B cell (primary cell): ENCODE measurements around the gene G6PC3. TPM values are rescaled to one million over a fixed set of nuclear protein-coding genes. Genes with fewer than 3 reads are reported as not detected.

ENCODE experiments used
- ATAC-seq: fragments of 200-7000 bp; cut with Tn5 transposase; one replicate; pipeline ENCODE4 v1.10.0; 2021; ENCODE audit warnings: low read depth, mild to moderate bottlenecking, moderate number of reproducible peaks, moderate library complexity
- CTCF ChIA-PET: fragments of 350-600 bp; sonication (Branson Sonifier 250); formaldehyde crosslinking; loops from one replicate; lab custom pipeline; 2021; ENCODE audit warnings: antibody characterized with exemption, inconsistent platforms; lab: Charles Lee
- POLR2A ChIA-PET: fragments of 350-600 bp; sonication (Branson Sonifier 250); formaldehyde crosslinking; loops from one replicate; lab custom pipeline; 2021; ENCODE audit warnings: antibody characterized with exemption; lab: Charles Lee
- DNase-seq: peaks from one replicate; pipeline ENCODE4 v3.0.0; 2013
- H2AFZ ChIP-seq: 2 replicates; pipeline ENCODE4 v1.6.1; 2012; ENCODE audit warnings: mild to moderate bottlenecking, low read depth, low read length; ENCODE audit not compliant: insufficient read depth, poor library complexity, severe bottlenecking
- H3K27ac ChIP-seq, 2 donors: 1 replicate in 1 of 2; 2 replicates in 1 of 2; pipeline ENCODE4 v1.5.1; 2012 to 2013; ENCODE audit warnings: low read length in 2 of 2, mild to moderate bottlenecking in 2 of 2, moderate library complexity in 1 of 2
- H3K27me3 ChIP-seq, 4 experiments: fragments of 200-600 bp in 1 of 4; sonication (generic) in 1 of 4; replicated peaks in 1 of 4; 1 replicate in 2 of 4; 2 replicates in 2 of 4; pipeline versions ENCODE4 v1.6.1 to v1.7.0; 2013 to 2016; ENCODE audit warnings: low read length in 3 of 4, mild to moderate bottlenecking in 2 of 4, mixed read lengths in 1 of 4, moderate library complexity in 1 of 4; ENCODE audit not compliant: insufficient read depth in 4 of 4, control insufficient read depth in 3 of 4; ENCODE audit errors: control extremely low read depth in 1 of 4
- H3K36me3 ChIP-seq, 2 experiments: replicated peaks in 1 of 2; 1 replicate in 1 of 2; 2 replicates in 1 of 2; pipeline versions ENCODE4 v1.6.1 to v1.7.1; 2013; ENCODE audit warnings: low read length in 1 of 2; ENCODE audit not compliant: insufficient read depth in 2 of 2, control insufficient read depth in 1 of 2; ENCODE audit errors: control extremely low read depth in 1 of 2, extremely low read depth in 1 of 2
- H3K4me1 ChIP-seq, 2 donors: fragments of 200-600 bp in 1 of 2; sonication (generic) in 1 of 2; 1 replicate in 1 of 2; 2 replicates in 1 of 2; pipeline versions ENCODE4 v1.5.1 to v1.6.1; 2013 to 2017; ENCODE audit warnings: low read length in 2 of 2; ENCODE audit not compliant: control insufficient read depth in 2 of 2, insufficient read depth in 2 of 2
- H3K4me2 ChIP-seq: replicated peaks from 2 replicates; pipeline ENCODE3; 2012; ENCODE audit warnings: mild to moderate bottlenecking, low read depth, low read length; ENCODE audit not compliant: poor library complexity, severe bottlenecking
- H3K4me3 ChIP-seq, 5 experiments: fragments of 200-600 bp in 1 of 5; sonication (generic) in 1 of 5; 1 replicate in 3 of 5; 2 replicates in 2 of 5; pipeline versions ENCODE4 v1.5.1 to v1.7.0; 2011 to 2016; ENCODE audit warnings: low read length in 4 of 5, mild to moderate bottlenecking in 4 of 5, low read depth in 2 of 5, control low read depth in 1 of 5, moderate library complexity in 1 of 5; ENCODE audit not compliant: insufficient read depth in 1 of 5; ENCODE audit errors: control extremely low read depth in 1 of 5, extremely low read depth in 1 of 5
- H3K79me2 ChIP-seq: fragments of 200-600 bp; sonication (generic); one replicate; pipeline ENCODE4 v1.6.0; 2016; ENCODE audit warnings: low read length; ENCODE audit not compliant: control insufficient read depth, insufficient read depth
- H3K9ac ChIP-seq: fragments of 200-600 bp; sonication (generic); 2 replicates; pipeline ENCODE4 v1.6.1; 2017; ENCODE audit warnings: mild to moderate bottlenecking, low read length, moderate library complexity
- H3K9me3 ChIP-seq, 3 donors: one replicate each; pipeline versions ENCODE4 v1.6.1 to v1.7.1; 2013; ENCODE audit warnings: low read length in 2 of 3; ENCODE audit not compliant: control insufficient read depth in 2 of 3, insufficient read depth in 1 of 3; ENCODE audit errors: control extremely low read depth in 1 of 3
- H4K20me1 ChIP-seq: 2 replicates; pipeline ENCODE4 v1.6.0; 2012; ENCODE audit warnings: mild to moderate bottlenecking, low read length; ENCODE audit not compliant: insufficient read depth, control insufficient read depth, poor library complexity, severe bottlenecking
- H3K27ac Mint-ChIP-seq: one replicate; pipeline ENCODE4 v1.8.0; 2021; ENCODE audit warnings: mixed read lengths
- H3K27me3 Mint-ChIP-seq: one replicate; pipeline ENCODE4 v1.8.0; 2021; ENCODE audit warnings: mixed read lengths
- H3K4me1 Mint-ChIP-seq: one replicate; pipeline ENCODE4 v1.8.0; 2021; ENCODE audit warnings: mixed read lengths
- H3K4me3 Mint-ChIP-seq: one replicate; pipeline ENCODE4 v1.8.0; 2021; ENCODE audit warnings: mixed read lengths
- H3K9me3 Mint-ChIP-seq: one replicate; pipeline ENCODE4 v1.8.0; 2022; ENCODE audit warnings: mixed read lengths; ENCODE audit not compliant: insufficient read depth
- EZH2 ChIP-seq: IDR thresholded peaks from 2 replicates; pipeline ENCODE4 v1.6.1; 2012; ENCODE audit warnings: borderline replicate concordance, low read depth, mild to moderate bottlenecking, moderate library complexity, low read length; ENCODE audit not compliant: insufficient read depth, poor library complexity, severe bottlenecking
- WGBS: methylation state at CpG from one replicate; pipeline ENCODE4 v1.1.5; 2013; ENCODE audit warnings: missing lambda C conversion rate; ENCODE audit not compliant: insufficient coverage; 5-methylcytosine and 5-hydroxymethylcytosine counted together
- intact Hi-C: fragments of 100-400 bp; cut with micrococcal nuclease; formaldehyde crosslinking; loops from one replicate; pipeline ENCODE4 v1.10.0; 2022
- polyA plus RNA-seq: library from polyadenylated mRNA; depleted of rRNA; stranded (reverse); fragments of >200 nt; gene quantifications from 2 replicates; pipeline ENCODE4 v1.2.3, GENCODE V29; 2012
- total RNA-seq, 2 donors: library from RNA; stranded (reverse); fragments of 120-200 nt in 1 of 2; gene quantifications; 1 replicate in 1 of 2; 2 replicates in 1 of 2; pipeline versions ENCODE4 v1.2.3 to v1.2.4, GENCODE V29; 2013 to 2022
- TF ChIP-seq, protein P1 (sequence below): fragments of 200-600 bp; IDR thresholded peaks from one replicate; pipeline ENCODE4 v1.8.0; 2022; ENCODE audit warnings: antibody characterized with exemption, mild to moderate bottlenecking

The G6PC3 gene
- total and polyA plus RNA-seq, 2 donors (not counting 1 experiment from before 2014, with no cell fraction given) = 24.3 to 28.5 TPM

DNA sequence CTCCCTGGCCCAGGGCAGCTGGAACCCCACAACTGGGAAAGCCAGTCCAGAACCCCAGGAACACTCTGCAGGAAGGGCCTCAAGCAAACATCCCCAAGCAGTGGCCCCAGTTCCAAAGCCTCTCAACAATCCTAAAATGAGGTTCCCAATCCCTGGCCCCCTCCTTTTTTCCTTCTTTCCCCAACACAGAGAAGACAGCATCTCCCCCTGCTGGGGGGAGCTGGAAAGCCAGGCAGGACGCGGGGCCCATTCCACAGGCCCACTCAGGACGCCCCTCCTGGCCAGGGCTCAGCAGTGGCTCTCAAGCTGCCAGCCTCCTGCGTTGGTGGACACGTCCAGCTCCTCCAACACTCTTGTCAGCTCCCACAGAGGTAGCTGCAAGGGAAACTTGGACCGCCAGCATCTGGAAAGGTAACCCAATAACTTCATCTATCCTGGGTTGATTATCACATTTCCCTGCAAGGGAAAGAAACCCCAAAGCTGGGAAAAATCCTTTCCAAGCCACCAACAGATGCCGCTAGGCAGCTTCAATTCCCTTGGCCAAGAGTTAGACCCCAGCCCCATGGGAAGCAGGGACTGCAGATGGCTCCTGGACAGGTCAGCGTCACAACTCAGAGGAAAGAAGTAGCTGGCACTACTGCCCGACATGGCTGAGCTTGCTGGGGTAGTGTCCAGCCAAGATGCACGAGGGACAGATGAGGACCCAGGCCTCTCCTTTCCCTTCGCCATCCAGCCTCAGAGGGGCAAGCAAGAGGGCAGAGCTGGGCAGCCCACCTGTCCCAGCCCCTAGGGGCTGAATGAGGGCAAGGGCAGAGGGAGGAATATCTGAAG is 45.3 kb downstream of the G6PC3 start:
- CTCF ChIA-PET = interaction anchor here (0.5 to 1.7 kb wide), 13 partner anchors 10 to 382 kb away, joined by 3 to 8 read pairs (median 3); no protein-coding TSS in a partner anchor
- no peak for TF ChIP-seq EZH2
- TF ChIP-seq, protein P1, sequence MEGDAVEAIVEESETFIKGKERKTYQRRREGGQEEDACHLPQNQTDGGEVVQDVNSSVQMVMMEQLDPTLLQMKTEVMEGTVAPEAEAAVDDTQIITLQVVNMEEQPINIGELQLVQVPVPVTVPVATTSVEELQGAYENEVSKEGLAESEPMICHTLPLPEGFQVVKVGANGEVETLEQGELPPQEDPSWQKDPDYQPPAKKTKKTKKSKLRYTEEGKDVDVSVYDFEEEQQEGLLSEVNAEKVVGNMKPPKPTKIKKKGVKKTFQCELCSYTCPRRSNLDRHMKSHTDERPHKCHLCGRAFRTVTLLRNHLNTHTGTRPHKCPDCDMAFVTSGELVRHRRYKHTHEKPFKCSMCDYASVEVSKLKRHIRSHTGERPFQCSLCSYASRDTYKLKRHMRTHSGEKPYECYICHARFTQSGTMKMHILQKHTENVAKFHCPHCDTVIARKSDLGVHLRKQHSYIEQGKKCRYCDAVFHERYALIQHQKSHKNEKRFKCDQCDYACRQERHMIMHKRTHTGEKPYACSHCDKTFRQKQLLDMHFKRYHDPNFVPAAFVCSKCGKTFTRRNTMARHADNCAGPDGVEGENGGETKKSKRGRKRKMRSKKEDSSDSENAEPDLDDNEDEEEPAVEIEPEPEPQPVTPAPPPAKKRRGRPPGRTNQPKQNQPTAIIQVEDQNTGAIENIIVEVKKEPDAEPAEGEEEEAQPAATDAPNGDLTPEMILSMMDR = peak; percentile 60
- Histone ChIP-seq H3K4me3 (no peak overlapping the region), H3K4me1 (peaks cover 27 to 35% of the 10 kb centered on the region in 2 donors), H3K79me2 (peaks cover 95% of the 10 kb centered on the region), H3K27ac (no peak overlapping the region), H3K4me2 (no peak overlapping the region), H3K9me3 (no peaks in the 10 kb centered on the region), H3K36me3 (peaks cover 5 to 39% of the 10 kb centered on the region in 2 experiments), H3K9ac (no peak overlapping the region), H3K27me3 (no peaks in the 10 kb centered on the region), H2AFZ (no peak overlapping the region), H4K20me1 (peaks cover 99% of the 10 kb centered on the region)
- H3K4me1 Mint-ChIP-seq = peaks cover 64% of the 10 kb centered on the region
- H3K4me3 Mint-ChIP-seq = no peak overlapping the region
- intact Hi-C loops = no loop called here
- no peaks in the 10 kb centered on the region for H3K27me3 Mint-ChIP-seq
- ATAC-seq = no peak
- WGBS = 68% methylated on average over 10 of the region's 11 CpGs
- H3K27ac Mint-ChIP-seq = no peak overlapping the region
- POLR2A ChIA-PET = interaction anchor here (0.6 kb wide), 1 partner anchor 224 kb away, joined by 4 read pairs; no protein-coding TSS in a partner anchor
- H3K9me3 Mint-ChIP-seq = no peaks in the 10 kb centered on the region
- no peak for DNase-seq

DNA sequence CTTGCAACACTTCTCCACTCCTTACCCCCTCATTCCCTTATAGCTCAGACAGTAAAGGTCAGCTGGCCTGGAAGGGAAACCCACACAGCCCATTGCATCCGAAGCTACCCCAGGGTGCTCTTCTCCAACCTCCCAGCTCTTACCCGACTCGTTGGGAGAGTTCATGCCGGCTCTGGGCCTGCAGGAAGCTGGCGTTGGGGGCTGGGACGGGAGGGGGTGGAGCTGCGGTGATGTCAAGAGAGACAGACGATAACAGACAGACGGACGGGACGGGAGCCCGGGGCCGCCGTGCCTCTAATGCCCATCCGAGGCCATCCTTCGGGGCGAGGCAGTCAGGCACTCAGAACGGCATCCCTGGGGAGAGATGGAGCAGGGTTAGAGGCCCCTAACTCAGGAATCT is 46.8 kb downstream of the G6PC3 start:
- Mint-ChIP-seq H3K9me3 (no peaks in the 10 kb centered on the region), H3K4me1 (peaks cover 59% of the 10 kb centered on the region), H3K27me3 (no peaks in the 10 kb centered on the region), H3K27ac (no peak overlapping the region), H3K4me3 (no peak overlapping the region)
- 92% methylated on average over 18 of the region's 18 CpGs for WGBS
- ATAC-seq (no peak), DNase-seq (no peak)
- Histone ChIP-seq H4K20me1 (peaks cover 99% of the 10 kb centered on the region), H3K4me3 (no peak overlapping the region), H3K4me2 (no peak overlapping the region), H2AFZ (no peak overlapping the region), H3K4me1 (peaks cover 24 to 32% of the 10 kb centered on the region in 2 donors), H3K27me3 (no peaks in the 10 kb centered on the region), H3K9me3 (no peaks in the 10 kb centered on the region), H3K36me3 (peaks cover 5 to 39% of the 10 kb centered on the region in 2 experiments), H3K27ac (no peak overlapping the region), H3K79me2 (peaks cover 99% of the 10 kb centered on the region), H3K9ac (no peak overlapping the region)
- TF ChIP-seq, protein P1 = no peak
- no peak for TF ChIP-seq EZH2
- intact Hi-C loops = no loop called here
- CTCF ChIA-PET = interaction anchor here (0.9 to 1.1 kb wide), 3 partner anchors 93 to 225 kb away, joined by 3 to 4 read pairs (median 3); no protein-coding TSS in a partner anchor
- POLR2A ChIA-PET = no interaction called here
